NCI-H187 treated with DMSO at 0.1 percent for 48 hours (cell line): ENCODE data around the gene TPSG1.
"Not testable (repeated sequence)": the region's sequence is repeated elsewhere in the genome, so short reads cannot be mapped to it uniquely, and the experiment has no call there.

Source experiments
- DNase-seq: peaks from one replicate; lab custom pipeline; 2025; lab: John Stamatoyannopoulos, UW

TPSG1 gene

DNA sequence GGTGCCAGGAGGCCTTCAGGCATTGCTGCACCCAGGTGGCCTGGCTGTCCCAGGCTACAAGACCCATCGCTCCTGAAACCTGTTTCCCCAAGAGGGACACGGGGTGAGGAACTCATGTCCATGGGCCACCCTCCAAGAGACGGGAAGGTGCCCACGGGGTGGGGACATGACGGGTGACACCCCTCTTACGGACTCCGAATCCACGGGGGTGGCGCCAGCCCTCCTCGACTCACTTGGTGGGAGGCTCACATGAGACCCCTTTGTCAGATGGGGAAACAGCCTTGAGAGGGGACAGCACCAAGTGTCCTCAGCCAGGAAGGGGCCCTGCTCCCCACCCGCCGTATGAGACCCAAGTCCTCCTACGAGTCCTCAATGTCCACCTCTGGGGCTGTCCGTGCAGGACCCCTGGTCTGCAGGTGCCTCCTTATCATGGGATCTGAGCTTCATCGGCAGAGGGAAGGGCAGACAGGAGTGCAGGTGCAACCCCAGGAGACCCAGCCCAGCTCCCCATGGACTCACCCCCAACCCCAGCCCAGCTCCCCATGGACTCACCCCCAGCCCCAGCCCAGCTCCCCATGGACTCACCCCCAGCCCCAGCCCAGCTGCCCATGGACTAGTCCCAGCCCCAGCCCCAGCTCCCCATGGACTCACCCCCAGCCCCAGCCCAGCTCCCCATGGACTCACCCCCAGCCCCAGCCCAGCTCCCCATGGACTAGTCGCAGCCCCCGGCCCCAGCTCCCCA, 5.6 kb upstream of the TPSG1 start:
- not testable (repeated sequence) for DNase-seq

DNA sequence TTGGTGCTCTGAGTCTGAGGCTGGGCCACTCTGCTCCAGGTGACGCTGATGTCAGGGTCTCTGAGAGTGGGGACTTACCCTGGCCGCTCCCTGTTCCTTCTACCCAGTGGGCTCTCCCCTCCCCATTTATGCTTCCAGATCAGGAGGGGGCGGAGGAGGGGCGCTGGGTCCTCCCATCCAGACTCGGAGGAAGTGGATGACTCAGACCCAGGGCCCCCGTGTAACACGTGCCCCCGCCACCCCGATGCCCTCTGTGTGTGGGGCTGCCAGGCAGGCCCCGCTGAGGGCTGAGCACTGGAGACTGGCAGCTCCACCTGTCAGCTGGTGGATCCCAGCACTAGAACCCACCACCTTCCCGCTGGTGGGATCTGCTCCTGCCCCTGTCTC, 5.0 kb upstream of the TPSG1 start, which contains the start of gene TPSB2:
Gene TPSB2 (minus strand): TSS at position 101 of the 387 bp plus-strand sequence. CDS start 233 bp downstream, outside the sequence.
- not testable (repeated sequence) for DNase-seq

DNA sequence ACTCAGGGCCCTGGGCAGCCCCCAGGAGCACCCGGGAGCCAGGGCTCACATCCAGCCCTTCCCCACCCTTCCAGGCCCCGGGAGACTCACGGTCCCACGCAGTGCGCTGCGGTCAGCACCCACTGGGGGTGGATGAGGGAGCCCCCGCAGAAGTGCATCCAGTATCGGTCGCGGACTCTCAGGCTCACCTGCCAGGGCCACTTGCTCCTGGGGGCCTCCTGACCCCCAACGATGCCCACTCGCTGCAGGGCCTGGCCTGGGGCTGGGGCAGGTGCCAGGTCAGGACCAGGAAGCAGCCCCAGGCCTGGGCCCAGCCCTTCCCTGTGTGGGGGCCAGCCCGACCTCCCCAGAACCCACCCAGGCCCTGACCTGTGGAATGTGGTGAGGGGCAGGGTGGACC, 4.4 kb upstream of the TPSG1 start:
- not testable (repeated sequence) for DNase-seq

DNA sequence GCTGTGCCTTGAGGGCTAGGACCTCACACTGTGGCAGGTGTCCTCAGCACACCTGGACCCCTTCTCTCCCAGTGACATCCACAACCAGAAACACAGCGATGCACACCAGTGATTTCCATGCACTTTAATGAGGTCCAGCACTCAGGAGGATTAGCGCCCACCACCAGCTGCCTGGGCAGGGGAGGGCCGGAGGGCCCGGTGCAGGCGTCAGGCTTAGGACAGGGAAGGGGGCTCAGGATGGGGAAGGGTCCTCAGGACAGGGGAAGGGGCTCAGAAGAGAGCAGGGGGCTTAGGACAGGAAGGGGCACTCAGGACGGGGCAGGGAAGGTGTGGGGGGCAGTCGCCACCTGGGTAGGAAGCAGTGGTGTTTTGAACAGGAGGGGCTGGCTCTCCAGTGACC, 3.2 kb upstream of the TPSG1 start:
- DNase-seq: not testable (repeated sequence)

DNA sequence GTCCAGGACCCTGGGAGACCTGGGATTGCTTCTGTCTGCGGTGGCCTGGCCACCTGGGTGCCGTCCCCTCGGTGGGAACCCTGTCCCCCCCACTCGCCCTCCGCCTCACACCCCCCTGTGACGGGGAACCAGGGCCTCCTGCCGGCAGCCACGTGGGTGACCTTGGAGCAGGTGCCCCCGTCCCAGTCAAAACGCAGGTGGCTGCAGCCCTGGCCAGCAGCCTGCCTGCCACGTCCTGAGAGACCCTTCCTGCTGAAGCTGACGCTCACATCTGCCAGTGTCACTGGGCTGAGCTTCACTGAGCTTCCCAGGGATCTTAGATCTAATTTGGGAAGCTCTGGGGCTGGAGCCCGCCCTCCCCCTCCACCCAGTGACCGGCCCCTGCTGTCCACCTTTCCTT, 1.6 kb upstream of the TPSG1 start:
- DNase-seq: not testable (repeated sequence)

DNA sequence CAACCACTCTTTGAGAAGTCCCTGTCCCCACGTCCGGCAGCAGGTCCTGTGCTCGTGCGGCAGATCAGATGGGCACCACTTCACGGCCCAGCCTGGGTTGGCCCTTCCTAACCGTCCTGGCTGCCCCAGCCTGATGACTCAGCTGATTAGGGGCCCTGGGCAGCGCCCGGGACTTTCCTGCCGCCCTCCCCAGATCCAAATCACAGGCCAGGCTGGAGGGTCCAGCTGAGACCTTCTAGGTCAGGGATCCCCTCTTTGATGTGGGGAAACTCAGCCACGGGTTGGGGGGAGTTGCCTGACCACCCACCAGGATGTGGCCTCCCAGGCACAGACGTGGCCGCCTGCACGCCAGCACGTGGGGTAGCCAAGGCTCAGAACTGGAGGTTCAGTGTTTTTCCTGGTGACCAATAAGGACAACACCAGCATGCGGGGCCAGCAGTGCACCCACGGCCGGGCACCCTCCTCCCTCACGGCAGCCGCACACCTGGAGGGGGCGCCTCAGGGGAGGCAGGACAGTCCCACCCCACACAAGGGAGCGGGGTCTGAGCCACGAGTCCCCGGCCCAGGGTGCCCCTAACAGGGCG, 752 bp upstream of the TPSG1 start:
- not testable (repeated sequence) for DNase-seq

DNA sequence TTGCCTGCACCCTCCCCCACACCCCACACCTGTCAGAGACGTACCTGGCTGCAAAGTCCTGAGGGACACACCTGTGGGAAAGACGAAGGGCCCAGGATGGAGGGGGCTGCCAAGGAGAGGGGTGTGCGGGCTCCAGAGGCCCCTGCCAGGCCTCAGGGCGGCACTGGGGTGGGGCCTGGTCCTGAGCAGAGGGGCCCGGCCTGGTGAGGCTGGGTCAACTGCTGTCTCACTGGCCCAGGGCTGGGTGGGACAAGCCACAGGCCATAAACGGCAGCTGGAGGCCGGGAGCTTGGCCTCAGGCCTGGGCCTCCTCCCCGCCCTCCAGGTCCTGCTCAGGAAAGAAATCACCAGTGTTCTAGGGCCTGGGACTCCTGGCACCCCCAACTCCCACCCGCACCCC, 510 bp downstream of the TPSG1 start:
- no peak for DNase-seq

DNA sequence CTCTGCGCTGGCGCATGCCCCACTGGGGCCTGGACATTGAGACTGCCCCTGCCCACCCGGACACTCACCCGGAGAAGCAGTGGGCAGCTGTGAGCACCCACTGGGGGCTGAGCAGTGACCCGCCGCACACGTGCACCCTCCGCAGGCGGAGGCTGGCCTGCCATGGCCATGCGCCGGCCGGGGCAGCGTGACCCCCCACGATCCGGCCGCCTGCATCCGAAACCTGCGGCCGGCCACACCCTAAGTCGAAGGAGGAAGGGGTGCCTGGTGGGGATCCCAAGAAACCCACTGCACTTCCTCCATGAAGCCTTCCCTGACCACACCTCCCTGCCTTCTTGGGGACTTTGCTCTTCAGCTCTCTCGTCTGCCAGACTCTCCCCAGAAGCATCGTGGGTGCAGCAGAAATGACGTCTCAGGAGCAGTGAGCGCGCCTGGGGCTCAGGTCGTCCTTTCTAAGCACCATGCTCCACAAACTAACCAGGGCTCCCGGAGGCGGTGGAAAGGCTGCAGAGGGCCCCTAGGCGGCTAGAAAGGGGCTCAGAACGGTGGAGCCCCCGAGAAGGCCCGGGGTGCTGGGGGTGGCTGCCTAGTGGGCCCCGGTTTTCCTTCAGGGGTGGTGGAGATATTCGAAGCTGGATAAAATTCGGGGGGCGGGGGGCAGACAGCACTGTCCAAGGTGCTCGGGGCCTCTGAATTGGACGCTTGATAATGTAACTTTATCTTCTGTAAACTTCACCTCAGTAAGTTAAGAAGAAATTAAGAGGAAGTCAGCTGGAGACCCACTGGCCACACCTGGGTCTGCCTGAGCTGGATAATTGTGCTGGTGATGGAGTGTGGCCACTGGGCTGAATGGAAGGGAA, 1.5 kb downstream of the TPSG1 start:
- no peak for DNase-seq

DNA sequence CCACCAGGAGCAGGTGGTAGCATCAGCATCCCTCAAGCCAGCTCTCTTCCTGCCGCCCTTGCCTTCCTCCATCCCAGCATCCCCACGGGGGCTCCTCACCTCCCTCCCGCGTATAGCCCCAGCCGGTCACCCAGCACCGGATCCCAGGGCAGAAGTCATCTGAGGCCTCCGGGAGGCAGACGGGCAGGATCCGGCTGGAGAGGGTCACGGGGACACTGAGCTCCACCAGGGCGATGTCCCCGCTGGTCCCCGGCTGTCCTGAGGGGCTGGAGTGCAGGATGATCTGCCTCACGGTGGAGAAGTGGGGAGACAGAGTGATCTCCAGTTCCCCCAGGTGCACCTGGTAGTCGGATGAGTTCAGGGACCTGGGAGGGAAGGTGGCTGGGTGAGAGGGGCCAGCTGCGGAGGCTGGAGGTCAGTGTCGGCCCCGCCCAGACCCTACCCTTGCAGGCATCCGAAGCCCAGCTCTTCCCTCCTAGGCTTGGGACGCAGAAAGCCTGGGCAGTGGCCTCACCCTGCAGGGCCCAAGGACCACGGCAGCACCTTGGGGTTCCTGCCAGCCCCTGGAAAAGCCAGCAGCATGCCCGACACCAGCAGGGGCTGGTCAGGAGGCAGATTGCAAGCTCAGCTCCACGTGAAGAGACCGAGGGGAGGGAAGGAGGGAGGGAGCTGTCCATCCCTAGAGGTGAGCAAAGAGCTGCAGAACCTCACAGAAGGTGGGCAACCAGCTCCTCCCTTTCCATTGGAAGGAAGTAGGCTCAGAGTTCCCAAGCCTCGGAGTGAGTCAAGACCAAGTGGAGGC, 2.3 kb downstream of the TPSG1 start:
- DNase-seq: no peak

DNA sequence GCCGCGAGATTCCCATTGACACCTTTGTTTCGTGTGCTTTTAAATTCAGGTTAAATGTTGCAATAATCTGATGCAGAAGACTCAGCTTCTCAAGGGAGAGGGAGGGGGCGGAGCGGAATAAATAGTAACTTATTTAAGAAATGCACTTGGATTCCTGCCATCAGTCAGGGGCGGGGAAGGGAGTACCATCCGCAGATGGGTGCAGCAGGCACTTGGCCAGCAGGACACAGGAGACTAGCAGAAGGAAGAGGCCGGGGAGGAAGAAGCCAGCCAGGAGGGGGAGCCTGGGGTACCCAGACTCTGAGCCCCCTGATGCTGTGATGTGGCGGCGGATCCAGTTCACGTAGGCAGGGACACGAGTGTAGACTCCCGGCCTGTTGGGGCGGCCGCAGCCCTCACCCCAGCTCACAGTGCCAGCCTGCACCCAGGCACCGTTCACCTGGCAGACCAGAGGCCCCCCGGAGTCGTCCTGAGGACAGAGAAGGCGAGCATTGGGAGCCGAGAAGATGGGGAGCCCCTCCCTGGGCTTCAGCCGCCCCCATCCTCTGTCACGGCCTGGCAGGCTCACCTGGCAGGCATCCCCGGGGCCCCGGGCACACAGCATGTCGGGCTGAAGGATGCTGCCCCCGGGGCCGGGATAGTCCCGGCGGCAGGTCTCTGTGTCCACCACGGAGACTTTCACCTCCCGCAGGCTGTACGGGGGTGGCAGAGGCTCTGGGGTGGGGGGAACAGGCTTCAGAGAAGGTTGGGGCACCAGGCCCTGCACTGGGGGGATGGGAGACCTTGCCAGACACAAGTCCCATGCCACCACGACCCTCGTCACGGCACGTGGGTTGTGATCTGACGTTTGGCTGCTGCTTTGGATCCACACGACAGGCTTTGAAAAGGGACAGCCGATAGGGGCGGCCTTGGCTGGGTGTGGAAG, 3.2 kb downstream of the TPSG1 start:
- DNase-seq: no peak

DNA sequence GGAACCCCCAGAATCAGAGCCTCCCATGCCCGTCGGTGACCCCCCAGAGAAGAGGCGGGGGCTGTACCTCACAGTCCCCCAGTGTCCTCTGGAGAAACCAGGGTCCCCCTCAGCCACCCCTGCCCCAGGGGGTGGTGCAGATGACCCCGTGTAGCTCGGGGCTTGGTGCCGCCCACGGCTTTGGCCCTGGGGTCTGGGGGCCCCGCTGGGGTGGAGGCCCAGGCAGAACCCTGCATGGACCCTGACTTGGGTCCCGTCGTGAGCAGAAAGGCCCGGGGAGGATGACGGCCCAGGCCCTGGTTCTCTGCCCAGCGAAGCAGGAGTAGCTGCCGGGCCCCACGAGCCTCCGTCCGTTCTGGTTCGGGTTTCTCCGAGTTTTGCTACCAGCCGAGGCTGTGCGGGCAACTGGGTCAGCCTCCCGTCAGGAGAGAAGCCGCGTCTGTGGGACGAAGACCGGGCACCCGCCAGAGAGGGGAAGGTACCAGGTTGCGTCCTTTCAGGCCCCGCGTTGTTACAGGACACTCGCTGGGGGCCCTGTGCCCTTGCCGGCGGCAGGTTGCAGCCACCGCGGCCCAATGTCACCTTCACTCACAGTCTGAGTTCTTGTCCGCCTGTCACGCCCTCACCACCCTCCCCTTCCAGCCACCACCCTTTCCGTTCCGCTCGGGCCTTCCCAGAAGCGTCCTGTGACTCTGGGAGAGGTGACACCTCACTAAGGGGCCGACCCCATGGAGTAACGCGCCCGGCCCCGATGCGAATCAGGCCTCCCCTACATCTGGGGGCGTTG, 4.0 kb downstream of the TPSG1 start:
- no peak for DNase-seq

DNA sequence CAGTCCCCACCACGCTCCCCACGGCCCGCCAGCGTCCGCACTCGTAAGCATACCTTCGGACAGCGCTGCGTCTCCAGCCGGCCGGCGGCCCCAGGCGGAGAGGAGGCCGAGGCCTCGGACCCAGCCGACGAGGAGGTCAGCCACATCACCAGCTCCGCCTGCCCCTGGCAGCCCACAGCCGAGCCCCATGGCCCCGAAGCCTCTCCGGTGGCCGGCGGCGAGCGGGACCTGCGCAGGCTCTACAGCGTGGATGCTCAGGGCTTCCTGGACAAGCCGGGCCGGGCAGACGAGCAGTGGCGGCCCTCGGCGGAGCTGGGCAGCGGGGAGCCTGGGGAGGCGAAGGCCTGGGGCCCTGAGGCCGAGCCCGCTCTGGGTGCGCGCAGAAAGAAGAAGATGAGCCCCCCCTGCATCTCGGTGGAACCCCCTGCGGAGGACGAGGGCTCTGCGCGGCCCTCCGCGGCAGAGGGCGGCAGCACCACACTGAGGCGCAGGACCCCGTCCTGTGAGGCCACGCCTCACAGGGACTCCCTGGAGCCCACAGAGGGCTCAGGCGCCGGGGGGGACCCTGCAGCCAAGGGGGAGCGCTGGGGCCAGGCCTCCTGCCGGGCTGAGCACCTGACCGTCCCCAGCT, 4.9 kb downstream of the TPSG1 start:
- no peak for DNase-seq

DNA sequence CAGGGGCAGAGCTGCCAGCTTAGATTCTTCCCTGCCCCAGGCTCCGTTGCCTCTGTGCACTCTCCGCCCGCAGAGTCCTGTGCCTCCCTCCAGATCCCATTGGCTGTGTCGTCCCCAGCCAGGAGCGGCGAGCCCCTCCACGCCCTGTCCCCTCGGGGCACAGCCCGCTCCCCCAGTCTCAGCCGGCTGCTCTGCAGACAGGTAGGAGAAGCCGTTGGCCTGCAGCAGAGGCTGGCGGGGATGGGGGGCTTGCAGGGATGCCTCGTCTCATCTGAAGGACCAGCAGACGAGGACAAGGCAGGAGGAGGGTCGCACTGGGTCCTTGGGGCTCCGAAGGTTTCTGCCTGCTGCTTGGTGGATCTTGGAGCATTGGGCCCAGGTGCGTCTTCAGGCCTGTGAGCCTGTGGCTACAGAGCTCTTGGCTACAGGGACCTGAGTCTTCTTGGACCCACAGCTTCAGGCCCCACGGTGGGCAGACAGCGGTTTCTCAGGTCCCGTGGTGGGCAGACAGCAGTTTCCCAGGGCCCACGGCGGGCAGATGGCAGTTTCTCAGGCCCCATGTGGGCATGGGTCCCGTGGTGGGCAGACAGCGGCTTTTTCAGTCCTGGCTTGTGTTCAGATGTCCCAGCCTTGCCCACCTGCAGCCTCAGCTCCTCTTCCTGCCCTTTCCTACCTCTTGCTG, 6.0 kb downstream of the TPSG1 start:
- DNase-seq: no peak

DNA sequence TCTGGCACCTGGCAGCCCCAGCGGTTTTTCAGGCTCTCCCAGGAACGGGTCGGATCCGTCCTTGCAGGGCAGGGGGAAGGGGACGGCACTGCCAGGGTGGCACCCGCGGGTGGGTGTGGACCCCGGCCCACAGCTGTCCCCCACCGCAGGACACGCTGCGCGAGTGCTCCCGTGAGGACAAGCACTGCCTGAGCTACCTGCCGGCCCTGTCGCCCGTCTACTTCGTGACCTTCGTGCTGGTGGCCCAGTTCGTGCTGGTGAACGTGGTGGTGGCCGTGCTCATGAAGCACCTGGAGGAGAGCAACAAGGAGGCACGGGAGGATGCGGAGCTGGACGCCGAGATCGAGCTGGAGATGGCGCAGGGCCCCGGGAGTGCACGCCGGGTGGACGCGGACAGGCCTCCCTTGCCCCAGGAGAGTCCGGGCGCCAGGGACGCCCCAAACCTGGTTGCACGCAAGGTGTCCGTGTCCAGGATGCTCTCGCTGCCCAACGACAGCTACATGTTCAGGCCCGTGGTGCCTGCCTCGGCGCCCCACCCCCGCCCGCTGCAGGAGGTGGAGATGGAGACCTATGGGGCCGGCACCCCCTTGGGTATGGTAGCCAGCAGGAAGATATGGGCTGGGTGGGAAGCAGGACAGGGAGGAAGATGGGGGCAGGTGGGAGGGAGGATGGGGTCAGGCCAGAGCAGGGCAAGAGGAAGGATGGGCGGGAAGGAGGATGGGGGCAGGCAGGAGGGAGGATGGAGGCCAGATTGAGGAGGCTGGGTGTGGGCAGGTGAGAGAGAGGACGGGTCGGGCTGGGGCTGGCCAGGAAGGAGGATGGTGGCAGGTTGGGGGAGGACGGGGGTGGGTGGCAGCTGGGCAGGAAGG, 6.8 kb downstream of the TPSG1 start:
- no peak for DNase-seq

DNA sequence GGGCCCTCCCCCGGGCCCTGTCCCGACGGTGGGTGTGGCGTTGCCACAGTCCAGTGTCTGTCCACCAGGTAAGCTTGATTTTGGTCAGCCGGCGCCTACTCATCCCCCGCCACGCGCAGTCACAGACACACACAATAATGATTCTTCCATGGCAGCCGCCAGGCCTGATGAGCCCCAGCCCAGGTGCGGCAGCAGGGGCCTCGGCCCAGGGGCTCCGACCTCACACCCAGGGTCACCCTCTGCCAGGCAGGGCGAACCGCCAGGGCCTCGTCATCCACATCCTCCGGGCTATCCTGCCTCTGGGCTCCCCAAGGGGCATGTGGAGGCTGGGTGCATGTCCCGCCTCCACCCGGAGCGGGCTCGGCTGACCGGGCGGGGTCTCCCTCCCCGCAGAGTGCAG, 7.5 kb downstream of the TPSG1 start:
- DNase-seq: no peak

DNA sequence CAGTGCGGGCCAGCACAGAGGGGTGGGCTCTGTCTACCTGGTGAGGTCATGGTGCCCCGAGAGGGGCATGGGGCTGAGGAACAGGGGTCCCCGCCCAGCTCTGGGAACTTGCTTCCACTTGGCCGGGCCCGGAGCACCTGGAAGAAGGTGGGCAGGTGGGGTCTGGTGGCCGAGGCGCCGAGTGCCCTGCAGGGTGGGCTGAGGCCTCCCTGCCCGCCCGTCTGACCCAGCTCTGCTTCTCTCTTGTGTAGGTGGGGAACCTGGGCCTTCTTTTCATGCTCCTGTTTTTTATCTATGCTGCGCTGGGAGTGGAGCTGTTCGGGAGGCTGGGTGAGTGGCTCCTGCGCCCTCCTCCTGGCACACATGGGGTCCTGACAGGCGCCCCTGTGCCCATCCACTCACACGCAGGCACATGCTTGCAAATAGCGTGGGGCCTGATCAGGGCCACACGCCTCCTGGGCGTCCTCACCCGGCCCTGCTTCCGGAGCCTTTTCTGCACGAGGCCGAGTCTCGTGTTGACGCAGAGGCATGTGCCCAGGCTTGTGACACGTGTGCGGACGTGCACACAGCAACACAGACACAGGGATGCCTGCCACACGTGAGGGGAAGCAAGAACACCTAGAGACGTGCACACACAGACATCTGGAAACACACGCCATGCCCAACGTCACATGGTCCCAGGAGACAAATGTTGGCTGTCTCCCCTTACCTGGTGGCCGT, 8.2 kb downstream of the TPSG1 start:
- no peak for DNase-seq

DNA sequence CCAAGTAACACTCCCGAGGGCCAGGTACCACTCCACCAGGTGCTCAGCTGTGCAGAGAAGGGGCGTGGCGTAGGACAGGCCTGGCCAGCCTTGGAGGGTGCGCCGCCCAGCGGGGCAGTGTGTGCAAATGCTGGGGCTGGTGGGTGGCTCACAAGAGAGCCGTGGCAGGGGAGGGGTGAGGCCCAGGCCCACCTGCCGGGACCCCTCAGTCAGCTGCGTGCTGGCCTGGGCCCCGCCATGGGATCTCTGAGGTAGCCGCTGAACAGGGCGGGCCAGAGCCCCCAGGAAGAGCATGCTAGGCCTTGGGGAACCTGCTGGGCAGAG, 8.8 kb downstream of the TPSG1 start:
- DNase-seq: no peak
